GM19372 (cell line): ENCODE data around the gene ITGA7.

Experiments
- ATAC-seq: cut with Tn5 transposase; IDR thresholded peaks from one replicate; pipeline ENCODE4 v1.9.1; 2021; ENCODE audit warnings: mild to moderate bottlenecking, low read depth, moderate library complexity; ENCODE audit not compliant: unreplicated experiment

ITGA7 gene

GRCh38 chr12:55720894-55721444 lies 13.3 kb upstream of the ITGA7 start:
- no peak for ATAC-seq

- no peak for ATAC-seq
These were observed 12.4 kb upstream of the ITGA7 start, which contains the start of gene RDH5 for GRCh38 chr12:55720071-55720564. Gene RDH5, plus strand, starts transcription at chr12:55720393. Its CDS starts 792 bp downstream, at chr12:55721185.

- no peak for ATAC-seq
These were observed 11.7 kb upstream of the ITGA7 start for GRCh38 chr12:55719371-55719770.

GRCh38 chr12:55718624-55719275 lies 11.0 kb upstream of the ITGA7 start:
- no peak for ATAC-seq

GRCh38 chr12:55718015-55718414 lies 10.3 kb upstream of the ITGA7 start:
- no peak for ATAC-seq

GRCh38 chr12:55717011-55718007 lies 9.6 kb upstream of the ITGA7 start:
- no peak for ATAC-seq

- ATAC-seq, result peak; percentile 27
These were observed 8.9 kb upstream of the ITGA7 start for GRCh38 chr12:55716582-55716957.

DNA sequence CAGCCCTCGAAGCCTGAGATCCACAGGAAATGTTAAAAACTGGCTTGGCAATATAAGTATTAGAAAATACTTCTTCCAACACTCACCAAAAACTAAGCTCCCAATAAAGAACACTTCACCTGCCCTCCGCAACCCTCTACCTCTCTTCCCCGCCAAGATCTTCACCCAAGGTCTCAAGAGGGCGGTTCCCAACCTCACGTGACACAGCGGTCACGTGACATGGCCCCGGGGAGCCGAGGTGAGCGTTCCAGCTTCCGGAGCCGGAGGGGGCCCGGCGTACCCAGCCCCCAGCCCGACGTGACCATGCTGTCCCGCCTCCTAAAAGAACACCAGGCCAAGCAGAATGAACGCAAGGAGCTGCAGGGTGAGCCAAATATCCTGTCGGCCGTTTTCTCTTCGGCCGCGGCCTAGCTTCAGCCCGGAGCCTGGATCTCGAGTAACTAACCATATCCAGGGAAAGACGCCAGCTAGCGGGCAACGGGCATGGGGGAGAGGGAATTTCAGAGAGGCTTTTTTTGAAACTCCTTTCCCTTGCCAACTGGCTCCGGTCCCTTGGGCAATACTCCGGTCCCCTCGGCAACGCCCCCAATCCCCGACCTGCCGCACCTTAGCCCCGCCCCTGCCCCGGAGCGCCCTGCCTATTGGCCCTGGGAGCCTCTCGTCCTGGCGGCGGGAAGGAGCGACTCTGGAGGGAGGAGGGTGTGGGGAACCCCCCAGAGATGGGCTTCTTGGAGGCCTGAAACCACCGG lies 8.3 kb upstream of the ITGA7 start, which contains the start of gene BLOC1S1:
Gene BLOC1S1, plus strand, starts transcription at position 214 of the 749 bp plus-strand sequence. Its CDS starts 6 bp downstream, at position 220.
- peak; percentile 92 for ATAC-seq

- ATAC-seq, result no peak
These were observed 7.6 kb upstream of the ITGA7 start for GRCh38 chr12:55715169-55715764.

DNA sequence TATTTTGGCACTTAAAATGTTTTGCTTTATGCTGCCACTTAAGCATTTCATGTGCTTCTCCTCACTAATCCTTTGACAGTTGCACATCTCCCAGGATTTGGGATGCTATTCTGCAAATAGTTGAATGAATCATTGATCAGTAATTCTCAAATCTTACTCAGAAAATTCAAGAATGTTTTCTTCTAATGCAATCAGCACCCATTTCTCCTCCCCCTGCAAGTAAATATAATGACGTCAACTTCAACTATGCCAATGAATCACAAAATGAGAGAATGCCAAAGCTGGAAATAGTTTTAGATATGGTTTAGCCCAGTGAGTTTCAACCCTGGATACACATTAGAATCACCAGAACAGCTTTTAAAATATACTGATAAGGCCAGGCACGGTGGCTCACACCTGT lies 6.0 kb upstream of the ITGA7 start:
- no peak for ATAC-seq

- ATAC-seq, result no peak
These were observed 5.2 kb upstream of the ITGA7 start for GRCh38 chr12:55712700-55713415.

GRCh38 chr12:55711786-55712553 lies 4.3 kb upstream of the ITGA7 start:
- ATAC-seq, result no peak

DNA sequence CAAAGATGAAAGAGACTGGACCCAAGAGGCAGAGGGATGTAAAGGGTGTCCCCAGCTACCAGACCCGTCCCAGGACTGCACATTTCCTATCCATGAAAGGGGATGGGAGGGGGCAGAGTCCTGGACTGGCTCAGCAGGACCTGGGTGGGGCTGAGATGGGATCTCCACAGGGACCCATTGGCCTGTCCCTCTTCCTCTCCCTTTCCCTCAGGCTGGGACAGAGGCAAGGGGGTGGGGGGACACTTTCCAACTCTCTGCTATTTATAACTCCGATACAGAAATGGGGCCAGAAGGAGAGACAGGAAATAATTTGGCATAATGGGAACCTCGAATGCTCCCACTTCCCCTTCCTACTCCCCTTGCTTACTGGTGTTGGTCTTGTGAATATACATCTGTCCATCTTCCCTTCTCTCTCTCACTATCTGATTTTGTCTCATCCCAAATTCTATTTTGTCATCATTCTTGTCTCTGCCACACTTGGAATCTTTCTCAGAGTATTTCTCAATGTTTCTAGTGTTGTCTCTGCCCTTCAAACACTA lies 1.1 kb upstream of the ITGA7 start:
- no peak for ATAC-seq

DNA sequence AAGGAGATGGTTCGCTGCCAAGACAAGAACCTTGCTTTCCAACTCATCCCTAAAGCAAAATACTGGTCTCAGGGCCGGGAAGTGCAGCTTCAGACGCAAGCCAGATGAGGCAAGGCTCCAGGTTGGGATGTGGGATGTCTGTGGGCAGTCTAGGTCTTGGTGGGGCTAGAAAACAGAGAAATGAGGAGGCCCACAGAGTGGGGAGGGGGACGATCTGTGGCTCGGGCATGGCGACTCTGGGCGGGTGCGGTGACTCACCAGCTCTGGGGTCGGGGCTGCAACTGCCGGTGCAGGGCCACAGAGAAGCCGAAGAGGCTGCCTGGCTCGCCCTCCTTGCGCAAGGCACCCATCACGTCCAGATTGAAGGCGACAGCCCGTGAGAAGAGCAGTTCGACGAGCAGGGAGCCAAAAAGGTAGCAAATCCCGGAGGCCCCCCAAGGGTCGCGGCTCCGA lies 459 bp downstream of the ITGA7 start:
- ATAC-seq, result no peak

GRCh38 chr12:55706568-55707218 lies 1.0 kb downstream of the ITGA7 start:
- no peak for ATAC-seq

DNA sequence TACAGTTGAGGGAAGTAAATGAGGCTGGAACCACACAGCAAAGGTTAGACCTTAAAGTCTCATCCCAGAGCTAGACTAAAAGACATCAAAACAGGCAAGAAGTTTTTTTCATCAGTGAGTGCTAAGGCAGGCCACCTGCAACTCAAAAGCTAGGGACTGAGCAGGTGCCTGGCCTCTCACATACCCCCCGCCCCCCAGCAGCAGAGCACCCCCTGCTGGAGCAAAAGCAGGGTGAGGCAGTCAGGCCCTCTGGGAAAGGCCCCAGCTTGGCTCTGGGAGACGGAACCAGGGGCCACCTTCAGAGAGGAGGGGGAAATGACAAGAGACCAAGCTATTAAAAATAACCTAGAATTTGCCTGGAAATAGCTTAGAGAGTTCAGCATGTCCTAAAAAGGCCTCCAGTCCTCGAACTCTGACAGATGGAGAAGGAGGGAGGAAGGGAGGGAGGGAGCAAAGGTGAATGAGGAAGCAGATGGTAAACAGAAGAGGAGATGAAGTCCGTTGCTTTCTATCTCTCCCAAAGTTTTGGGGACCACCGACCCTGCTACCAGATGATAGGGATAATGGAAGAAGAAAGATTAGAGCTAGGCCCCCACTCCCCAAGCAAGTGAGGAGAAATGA lies 1.8 kb downstream of the ITGA7 start:
- no peak for ATAC-seq
